ENCODE measurements around the gene NUDCD3. TPM values are rescaled to one million over a fixed set of nuclear protein-coding genes. Genes with fewer than 3 reads are reported as not detected.

NUDCD3 gene
- total RNA-seq, 1 donor from 2014 or later: 35.4 TPM

DNA sequence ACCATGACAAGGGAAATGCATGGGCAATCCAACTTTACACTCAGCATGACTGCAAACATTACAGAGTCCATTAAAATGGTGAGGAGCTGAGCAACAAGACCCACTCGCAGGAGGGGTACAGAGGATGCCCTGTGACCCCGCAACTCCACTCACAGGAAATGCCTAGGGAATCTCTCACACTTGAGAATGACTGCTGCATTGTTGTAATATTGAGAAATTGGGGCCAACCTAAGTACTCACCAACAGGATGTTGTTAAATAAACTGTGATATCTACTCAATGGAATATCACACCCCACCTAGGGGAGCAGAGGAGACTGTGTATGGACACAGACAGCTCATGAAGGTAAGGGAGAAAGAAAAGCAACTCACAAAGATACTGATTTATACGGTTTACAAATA lies 111.7 kb downstream of the NUDCD3 start:
- H3K27me3 ChIP-seq: no peaks in the 10 kb centered on the region
- no peak for DNase-seq (ENCODE audit: low spot score)
- no peak overlapping the region for H3K9ac ChIP-seq
- H3K4me2 ChIP-seq: no peak overlapping the region
- Mint-ChIP-seq H3K27me3 (ENCODE audit: insufficient read depth, low read depth) (peaks cover 7% of the 10 kb centered on the region), H3K36me3 (peaks cover 3% of the 10 kb centered on the region), H3K27ac (no peak overlapping the region), H3K4me1 (no peaks in the 10 kb centered on the region), H3K4me3 (no peak overlapping the region), H3K9me3 (no peaks in the 10 kb centered on the region)
- no peaks in the 10 kb centered on the region for H3K36me3 ChIP-seq
- no peak overlapping the region for H2AFZ ChIP-seq (replicated peaks)
- no peak overlapping the region for H3K27ac ChIP-seq
- H4K20me1 ChIP-seq (ENCODE audit: low read depth): no peaks in the 10 kb centered on the region
- H3K79me2 ChIP-seq (ENCODE audit: low read depth): no peaks in the 10 kb centered on the region
- H3F3A ChIP-seq (ENCODE audit: low read depth): no peaks in the 10 kb centered on the region
- H3K4me3 ChIP-seq: no peak overlapping the region
- H3K9me3 ChIP-seq (ENCODE audit: low read depth): no peaks in the 10 kb centered on the region
- TF ChIP-seq EZH2 (IDR thresholded peaks at IDR 0.05) (no peak), EZH2phosphoT487 (IDR thresholded peaks at IDR 0.05) (no peak)
- no peaks in the 10 kb centered on the region for H3K4me1 ChIP-seq

DNA sequence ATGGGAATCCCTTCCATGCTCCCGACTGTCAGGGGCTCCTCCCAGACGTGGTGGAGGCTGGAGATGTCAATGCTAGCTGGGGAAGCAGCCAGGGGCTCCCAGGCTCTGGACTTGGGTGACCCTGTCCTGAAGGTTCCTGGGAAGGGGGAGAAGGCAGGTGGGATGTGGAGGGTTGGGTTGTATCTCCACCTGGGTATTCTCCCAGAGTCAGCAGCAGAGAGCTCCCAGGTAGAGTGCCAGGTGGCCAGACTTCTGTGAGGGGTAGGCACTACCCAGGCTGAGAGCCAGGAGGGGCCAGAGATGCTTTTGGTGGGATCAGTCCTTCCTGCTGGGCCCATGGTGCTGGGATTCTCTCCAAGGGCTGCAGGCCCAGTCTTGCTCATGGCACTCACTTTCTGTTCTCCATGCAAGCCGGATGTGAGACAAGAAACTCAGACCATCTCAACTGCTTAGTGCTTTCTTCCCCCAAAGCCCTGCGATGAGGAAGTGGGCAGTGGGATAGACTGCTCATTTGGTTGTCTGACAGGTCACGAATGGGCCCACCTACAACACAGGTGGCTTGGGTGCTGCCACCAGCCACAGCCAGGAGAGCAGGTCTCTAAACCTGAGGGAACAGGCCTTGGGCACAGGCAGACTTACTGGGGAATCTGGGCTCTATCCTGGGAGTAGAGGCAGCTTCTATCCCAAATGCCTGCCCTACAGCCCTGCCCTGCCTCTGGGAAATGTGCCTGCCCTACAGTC lies 112.6 kb downstream of the NUDCD3 start:
- TF ChIP-seq EZH2 (IDR thresholded peaks at IDR 0.05) (no peak), EZH2phosphoT487 (IDR thresholded peaks at IDR 0.05) (no peak)
- TF ChIP-seq, protein P1, sequence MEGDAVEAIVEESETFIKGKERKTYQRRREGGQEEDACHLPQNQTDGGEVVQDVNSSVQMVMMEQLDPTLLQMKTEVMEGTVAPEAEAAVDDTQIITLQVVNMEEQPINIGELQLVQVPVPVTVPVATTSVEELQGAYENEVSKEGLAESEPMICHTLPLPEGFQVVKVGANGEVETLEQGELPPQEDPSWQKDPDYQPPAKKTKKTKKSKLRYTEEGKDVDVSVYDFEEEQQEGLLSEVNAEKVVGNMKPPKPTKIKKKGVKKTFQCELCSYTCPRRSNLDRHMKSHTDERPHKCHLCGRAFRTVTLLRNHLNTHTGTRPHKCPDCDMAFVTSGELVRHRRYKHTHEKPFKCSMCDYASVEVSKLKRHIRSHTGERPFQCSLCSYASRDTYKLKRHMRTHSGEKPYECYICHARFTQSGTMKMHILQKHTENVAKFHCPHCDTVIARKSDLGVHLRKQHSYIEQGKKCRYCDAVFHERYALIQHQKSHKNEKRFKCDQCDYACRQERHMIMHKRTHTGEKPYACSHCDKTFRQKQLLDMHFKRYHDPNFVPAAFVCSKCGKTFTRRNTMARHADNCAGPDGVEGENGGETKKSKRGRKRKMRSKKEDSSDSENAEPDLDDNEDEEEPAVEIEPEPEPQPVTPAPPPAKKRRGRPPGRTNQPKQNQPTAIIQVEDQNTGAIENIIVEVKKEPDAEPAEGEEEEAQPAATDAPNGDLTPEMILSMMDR (IDR thresholded peaks at IDR 0.05): no peak
- no peak overlapping the region for H3K4me3 Mint-ChIP-seq
- H2AFZ ChIP-seq (replicated peaks): no peak overlapping the region
- no peaks in the 10 kb centered on the region for H3K9me3 Mint-ChIP-seq
- no peaks in the 10 kb centered on the region for H3K4me1 Mint-ChIP-seq
- DNase-seq (ENCODE audit: low spot score): no peak
- no peak overlapping the region for H3K4me2 ChIP-seq
- peaks cover 7% of the 10 kb centered on the region for H3K27me3 Mint-ChIP-seq (ENCODE audit: insufficient read depth, low read depth)
- no peak overlapping the region for H3K27ac Mint-ChIP-seq
- H3F3A ChIP-seq (ENCODE audit: low read depth): no peaks in the 10 kb centered on the region
- H3K79me2 ChIP-seq (ENCODE audit: low read depth): no peaks in the 10 kb centered on the region
- H3K9me3 ChIP-seq (ENCODE audit: low read depth): no peaks in the 10 kb centered on the region
- H3K27me3 ChIP-seq: no peaks in the 10 kb centered on the region
- H4K20me1 ChIP-seq (ENCODE audit: low read depth): no peaks in the 10 kb centered on the region
- H3K4me3 ChIP-seq: no peak overlapping the region
- no peak overlapping the region for H3K9ac ChIP-seq
- H3K36me3 ChIP-seq: no peaks in the 10 kb centered on the region
- H3K27ac ChIP-seq: no peak overlapping the region
- no peaks in the 10 kb centered on the region for H3K4me1 ChIP-seq
- peaks cover 2% of the 10 kb centered on the region for H3K36me3 Mint-ChIP-seq

DNA sequence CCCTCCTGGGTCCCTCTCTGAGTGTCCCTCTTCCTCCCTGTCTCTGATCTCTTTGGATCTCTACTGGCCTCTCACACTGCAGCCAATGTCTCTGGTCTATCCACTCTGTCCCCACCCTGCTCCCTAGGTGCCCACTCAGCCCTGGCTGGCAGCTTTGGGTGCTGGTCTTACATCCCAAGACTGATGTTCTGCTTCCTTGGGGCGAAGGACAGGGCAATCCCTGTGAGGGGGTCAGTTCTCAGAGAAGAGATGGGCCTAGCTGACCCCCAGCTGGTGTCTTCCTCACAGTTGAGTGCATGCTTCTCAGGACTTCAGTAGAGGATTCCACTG lies 113.4 kb downstream of the NUDCD3 start:
- no peaks in the 10 kb centered on the region for H3K4me1 Mint-ChIP-seq
- H3K4me2 ChIP-seq: no peak overlapping the region
- no peaks in the 10 kb centered on the region for H3K9me3 Mint-ChIP-seq
- no peak overlapping the region for H3K4me3 Mint-ChIP-seq
- H3F3A ChIP-seq (ENCODE audit: low read depth): no peaks in the 10 kb centered on the region
- H3K9me3 ChIP-seq (ENCODE audit: low read depth): no peaks in the 10 kb centered on the region
- H3K27me3 ChIP-seq: no peaks in the 10 kb centered on the region
- DNase-seq (ENCODE audit: low spot score): no peak
- no peak overlapping the region for H3K4me3 ChIP-seq
- peaks cover 7% of the 10 kb centered on the region for H3K27me3 Mint-ChIP-seq (ENCODE audit: insufficient read depth, low read depth)
- no peaks in the 10 kb centered on the region for H3K36me3 ChIP-seq
- TF ChIP-seq, protein P1 (IDR thresholded peaks at IDR 0.05): no peak
- TF ChIP-seq EZH2phosphoT487 (IDR thresholded peaks at IDR 0.05) (no peak), EZH2 (IDR thresholded peaks at IDR 0.05) (no peak)
- H3K36me3 Mint-ChIP-seq: peaks cover 2% of the 10 kb centered on the region
- H3K4me1 ChIP-seq: no peaks in the 10 kb centered on the region
- no peak overlapping the region for H3K27ac ChIP-seq
- no peak overlapping the region for H3K9ac ChIP-seq
- peak overlapping the region; percentile 43 for H3K27ac Mint-ChIP-seq
- H3K79me2 ChIP-seq (ENCODE audit: low read depth): no peaks in the 10 kb centered on the region
- H4K20me1 ChIP-seq (ENCODE audit: low read depth): no peaks in the 10 kb centered on the region
- no peak overlapping the region for H2AFZ ChIP-seq (replicated peaks)

DNA sequence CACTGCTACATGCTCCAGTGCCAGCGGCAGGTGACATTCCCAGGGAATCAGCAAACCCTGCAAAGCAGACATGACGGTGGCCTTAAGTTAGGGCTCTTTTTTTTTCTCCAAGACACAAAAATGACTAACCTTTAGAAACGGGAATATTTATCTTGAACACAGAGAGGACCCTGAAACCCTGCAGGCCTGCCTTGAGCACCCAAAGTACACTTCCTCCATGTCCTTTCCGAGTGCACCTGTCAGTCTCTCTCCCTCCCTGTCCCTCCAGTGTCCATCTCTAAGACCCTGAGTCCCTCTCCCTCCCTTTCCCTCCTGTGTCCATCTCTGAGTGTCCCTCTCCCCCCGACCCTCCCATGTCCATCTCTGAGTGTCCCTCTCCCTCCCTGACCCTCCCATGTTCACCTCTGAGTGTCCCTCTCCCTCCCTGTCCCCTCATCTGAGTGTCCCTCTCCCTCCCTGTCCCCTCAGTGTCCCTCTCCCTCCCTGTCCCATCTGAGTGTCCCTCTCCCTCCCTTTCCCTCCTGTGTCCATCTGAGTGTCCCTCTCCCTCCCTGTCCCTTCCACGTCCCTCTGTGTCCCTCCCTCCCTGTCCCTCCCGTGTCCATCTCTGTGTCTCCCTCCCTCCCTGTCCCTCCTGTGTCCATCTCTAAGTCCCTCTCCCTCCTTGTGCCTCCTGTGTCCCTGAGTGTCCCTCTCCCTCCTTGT lies 113.9 kb downstream of the NUDCD3 start:
- H3K4me1 Mint-ChIP-seq: no peaks in the 10 kb centered on the region
- H3K27me3 Mint-ChIP-seq (ENCODE audit: insufficient read depth, low read depth): peaks cover 7% of the 10 kb centered on the region
- peaks cover 2% of the 10 kb centered on the region for H3K36me3 Mint-ChIP-seq
- Histone ChIP-seq H3K4me3 (no peak overlapping the region), H3K4me2 (no peak overlapping the region), H3K4me1 (no peaks in the 10 kb centered on the region), H3K79me2 (ENCODE audit: low read depth) (no peaks in the 10 kb centered on the region), H3K9me3 (ENCODE audit: low read depth) (no peaks in the 10 kb centered on the region), H3K9ac (no peak overlapping the region), H3K27me3 (peaks cover under 1% of the 10 kb centered on the region), H4K20me1 (ENCODE audit: low read depth) (no peaks in the 10 kb centered on the region), H2AFZ (replicated peaks) (no peak overlapping the region), H3K27ac (no peak overlapping the region), H3K36me3 (no peaks in the 10 kb centered on the region), H3F3A (ENCODE audit: low read depth) (no peaks in the 10 kb centered on the region)
- no peak for TF ChIP-seq EZH2 (IDR thresholded peaks at IDR 0.05)
- TF ChIP-seq, protein P1 (IDR thresholded peaks at IDR 0.05): no peak
- TF ChIP-seq EZH2phosphoT487 (IDR thresholded peaks at IDR 0.05): no peak
- H3K27ac Mint-ChIP-seq: peak overlapping the region; percentile 43
- H3K9me3 Mint-ChIP-seq: no peaks in the 10 kb centered on the region
- no peak overlapping the region for H3K4me3 Mint-ChIP-seq
- no peak for DNase-seq (ENCODE audit: low spot score)
